Astrocyte (in vitro differentiated cells and primary cell): ENCODE results near the gene PRKG1.

Experiments used
- EZH2 ChIP-seq: IDR thresholded peaks from 2 replicates; pipeline ENCODE4 v1.6.1; 2012; ENCODE audit warnings: mild to moderate bottlenecking, low read length, inconsistent platforms; ENCODE audit not compliant: insufficient read depth
- TF ChIP-seq, protein P1 (sequence below): IDR thresholded peaks from 2 replicates; pipeline ENCODE4 v1.5.1; 2011; ENCODE audit warnings: low read depth, mild to moderate bottlenecking, inconsistent platforms, low read length, moderate library complexity; ENCODE audit not compliant: insufficient read depth

DNA sequence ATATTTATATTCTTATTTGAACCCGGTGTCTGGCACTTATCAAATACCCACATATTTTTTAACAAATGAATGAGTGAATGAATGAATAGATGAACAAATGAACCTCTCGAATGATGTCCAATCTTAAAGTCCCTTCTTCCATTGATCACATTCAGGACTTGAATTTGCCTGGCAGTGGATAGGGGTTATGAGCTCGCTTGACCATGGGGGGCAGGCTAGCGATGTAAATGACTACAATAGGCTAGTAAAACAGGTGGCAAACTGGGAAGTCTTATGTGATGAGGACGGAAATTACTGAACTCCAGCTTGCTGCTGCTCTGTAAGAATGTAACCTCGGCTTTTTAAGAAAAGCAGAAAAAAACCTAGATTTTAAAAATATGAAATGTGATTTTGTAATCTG, 992.1 kb downstream of the PRKG1 start:
- TF ChIP-seq, protein P1, sequence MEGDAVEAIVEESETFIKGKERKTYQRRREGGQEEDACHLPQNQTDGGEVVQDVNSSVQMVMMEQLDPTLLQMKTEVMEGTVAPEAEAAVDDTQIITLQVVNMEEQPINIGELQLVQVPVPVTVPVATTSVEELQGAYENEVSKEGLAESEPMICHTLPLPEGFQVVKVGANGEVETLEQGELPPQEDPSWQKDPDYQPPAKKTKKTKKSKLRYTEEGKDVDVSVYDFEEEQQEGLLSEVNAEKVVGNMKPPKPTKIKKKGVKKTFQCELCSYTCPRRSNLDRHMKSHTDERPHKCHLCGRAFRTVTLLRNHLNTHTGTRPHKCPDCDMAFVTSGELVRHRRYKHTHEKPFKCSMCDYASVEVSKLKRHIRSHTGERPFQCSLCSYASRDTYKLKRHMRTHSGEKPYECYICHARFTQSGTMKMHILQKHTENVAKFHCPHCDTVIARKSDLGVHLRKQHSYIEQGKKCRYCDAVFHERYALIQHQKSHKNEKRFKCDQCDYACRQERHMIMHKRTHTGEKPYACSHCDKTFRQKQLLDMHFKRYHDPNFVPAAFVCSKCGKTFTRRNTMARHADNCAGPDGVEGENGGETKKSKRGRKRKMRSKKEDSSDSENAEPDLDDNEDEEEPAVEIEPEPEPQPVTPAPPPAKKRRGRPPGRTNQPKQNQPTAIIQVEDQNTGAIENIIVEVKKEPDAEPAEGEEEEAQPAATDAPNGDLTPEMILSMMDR = no peak
- no peak for TF ChIP-seq EZH2
